IMR-90 (cell line): ENCODE results near the gene CLCNKA. TPM values are rescaled to one million over a fixed set of nuclear protein-coding genes. Genes with fewer than 3 reads are reported as not detected.

Experiments
- ATAC-seq: fragments of 200-7000 bp; cut with Tn5 transposase; 2 replicates; pipeline ENCODE4 v1.9.1; 2020; ENCODE audit warnings: low read depth, mild to moderate bottlenecking, moderate library complexity
- BruUV-seq: library from RNA; stranded (reverse); fragments of 400-500 nt; replicated peaks from 2 replicates; lab custom pipeline; 2021; lab: Mats Ljungman, UMichigan
- CTCF ChIA-PET: fragments of 300-600 bp; formaldehyde crosslinking; extraction: SDS; loops from one replicate; lab custom pipeline; 2021; ENCODE audit warnings: antibody characterized with exemption; lab: Yijun Ruan, JAX
- POLR2A ChIA-PET: fragments of 300-600 bp; sonication (Branson Sonifier 250); formaldehyde crosslinking; loops from one replicate; lab custom pipeline; 2022; ENCODE audit warnings: antibody characterized with exemption; ENCODE audit not compliant: unreplicated experiment; lab: Charles Lee
- DNase-seq: peaks from one replicate; pipeline ENCODE4 v3.0.0; 2013
- H2AFZ ChIP-seq: replicated peaks from 2 replicates; pipeline ENCODE3; 2013; ENCODE audit warnings: low read length, mild to moderate bottlenecking; ENCODE audit not compliant: poor library complexity
- H2AK5ac ChIP-seq: 2 replicates; pipeline ENCODE4 v1.6.1; 2013; ENCODE audit warnings: low read depth, low read length, inconsistent platforms
- H2AK9ac ChIP-seq: replicated peaks from 2 replicates; pipeline ENCODE3; 2013; ENCODE audit warnings: mild to moderate bottlenecking, low read depth, low read length, moderate library complexity; ENCODE audit not compliant: poor library complexity
- H2BK120ac ChIP-seq: 2 replicates; pipeline ENCODE4 v1.6.1; 2013; ENCODE audit warnings: low read depth, low read length, inconsistent platforms
- H2BK15ac ChIP-seq: 3 replicates; pipeline ENCODE4 v1.6.1; 2013; ENCODE audit warnings: low read depth, low read length, inconsistent platforms
- H2BK20ac ChIP-seq: 2 replicates; pipeline ENCODE4 v1.6.1; 2013; ENCODE audit warnings: low read depth, mild to moderate bottlenecking, inconsistent platforms, low read length, moderate library complexity
- H2BK5ac ChIP-seq: 2 replicates; pipeline ENCODE4 v1.6.1; 2013; ENCODE audit warnings: mild to moderate bottlenecking, low read depth, low read length, inconsistent platforms; ENCODE audit not compliant: poor library complexity, severe bottlenecking
- H3K14ac ChIP-seq: replicated peaks from 2 replicates; pipeline ENCODE4 v1.6.1; 2013; ENCODE audit warnings: low read depth, low read length, inconsistent platforms
- H3K18ac ChIP-seq: 2 replicates; pipeline ENCODE4 v1.6.1; 2013; ENCODE audit warnings: low read depth, low read length, control low read depth
- H3K23ac ChIP-seq: 2 replicates; pipeline ENCODE4 v1.6.1; 2013; ENCODE audit warnings: low read depth, low read length, inconsistent platforms
- H3K27ac ChIP-seq: 2 replicates; pipeline ENCODE4 v1.5.1; 2013; ENCODE audit warnings: mild to moderate bottlenecking, control low read depth, low read length; ENCODE audit not compliant: insufficient read depth
- H3K27me3 ChIP-seq: 2 replicates; pipeline ENCODE4 v1.6.1; 2013; ENCODE audit warnings: low read length; ENCODE audit not compliant: control insufficient read depth, insufficient read depth
- H3K36me3 ChIP-seq: 2 replicates; pipeline ENCODE4 v1.6.1; 2013; ENCODE audit warnings: low read length, mixed read lengths; ENCODE audit not compliant: control insufficient read depth, insufficient read depth
- H3K4ac ChIP-seq: 2 replicates; pipeline ENCODE4 v1.6.1; 2013; ENCODE audit warnings: low read depth, low read length, inconsistent platforms
- H3K4me1 ChIP-seq: 2 replicates; pipeline ENCODE4 v1.6.1; 2013; ENCODE audit warnings: low read length, mixed read lengths; ENCODE audit not compliant: control insufficient read depth, insufficient read depth
- H3K4me2 ChIP-seq: 2 replicates; pipeline ENCODE4 v1.6.1; 2013; ENCODE audit warnings: low read depth, mild to moderate bottlenecking, control low read depth, low read length, moderate library complexity
- H3K4me3 ChIP-seq: 2 replicates; pipeline ENCODE4 v1.5.1; 2013; ENCODE audit warnings: low read depth, mild to moderate bottlenecking, control low read depth, low read length, moderate library complexity; ENCODE audit not compliant: insufficient read depth
- H3K56ac ChIP-seq: 2 replicates; pipeline ENCODE4 v1.6.1; 2013; ENCODE audit warnings: low read length, inconsistent platforms; ENCODE audit not compliant: insufficient read depth; ENCODE audit errors: extremely low read depth
- H3K79me1 ChIP-seq, 2 experiments: 2 replicates each; pipeline ENCODE4 v1.6.1; 2013; ENCODE audit warnings: low read length in 2 of 2, inconsistent platforms in 1 of 2, low read depth in 1 of 2
- H3K9ac ChIP-seq: 2 replicates; pipeline ENCODE4 v1.6.1; 2013; ENCODE audit warnings: low read depth, low read length, control low read depth
- H3K9me1 ChIP-seq: 2 replicates; pipeline ENCODE4 v1.6.1; 2013; ENCODE audit warnings: low read length, inconsistent platforms; ENCODE audit not compliant: insufficient read depth
- H3K9me3 ChIP-seq: 2 replicates; pipeline ENCODE4 v1.6.1; 2013; ENCODE audit warnings: low read length; ENCODE audit not compliant: control insufficient read depth, insufficient read depth
- H4K20me1 ChIP-seq: 2 replicates; pipeline ENCODE4 v1.6.1; 2013; ENCODE audit warnings: low read length, inconsistent platforms; ENCODE audit not compliant: insufficient read depth
- H4K5ac ChIP-seq: 2 replicates; pipeline ENCODE4 v1.6.1; 2013; ENCODE audit warnings: mild to moderate bottlenecking, low read depth, low read length, control low read depth
- H4K8ac ChIP-seq, 2 experiments: 2 replicates each; pipeline ENCODE4 v1.6.1; 2013; ENCODE audit warnings: low read depth in 2 of 2, low read length in 2 of 2, control low read depth in 1 of 2, inconsistent platforms in 1 of 2
- H4K91ac ChIP-seq: 2 replicates; pipeline ENCODE4 v1.6.1; 2013; ENCODE audit warnings: low read depth, low read length, inconsistent platforms; ENCODE audit not compliant: insufficient read depth
- SMC3 ChIP-seq: fragments of 150-350 bp; IDR thresholded peaks from 2 replicates; pipeline ENCODE4 v1.6.1; 2016; ENCODE audit warnings: low read depth, mild to moderate bottlenecking, antibody characterized with exemption, low read length, moderate library complexity
- WGBS, 2 experiments: methylation state at CpG; one replicate each; pipeline versions ENCODE4 v1.1.5 to v1.1.7; 2013; ENCODE audit warnings: missing lambda C conversion rate in 2 of 2; ENCODE audit not compliant: insufficient read length in 1 of 2; ENCODE audit errors: extremely low coverage in 2 of 2; 5-methylcytosine and 5-hydroxymethylcytosine counted together
- dilution Hi-C: fragments of 300-500 bp; cut with HindIII; formaldehyde crosslinking; loops from one replicate; pipeline ENCODE4 v1.14.3; 2018; ENCODE audit warnings: low sequenced_read_pairs; ENCODE audit not compliant: unreplicated experiment
- in situ Hi-C: fragments of 300-500 bp; cut with MboI; formaldehyde crosslinking; loops from 3 replicates; pipeline ENCODE4 v1.14.3; 2019; ENCODE audit warnings: low sequenced_read_pairs, inconsistent platforms, mixed read lengths
- intact Hi-C: fragments of 100-400 bp; cut with micrococcal nuclease; formaldehyde crosslinking; loops from 2 replicates; pipeline ENCODE4 v1.10.0; 2022
- polyA plus RNA-seq, 3 experiments: library from polyadenylated mRNA; depleted of rRNA; stranded (reverse); fragments of >200 nt; gene quantifications; 2 replicates each; pipeline ENCODE4 v1.2.3, GENCODE V29; 2012; ENCODE audit warnings: low replicate concordance in 1 of 3
- total RNA-seq: library from RNA; depleted of rRNA; stranded (reverse); fragments of >200 nt; gene quantifications from 2 replicates; pipeline ENCODE4 v1.2.3, GENCODE V29; 2012
- TF ChIP-seq, protein P1 (sequence below): conservative IDR thresholded peaks from 2 replicates; pipeline ENCODE4 v1.5.1; 2012; ENCODE audit warnings: mild to moderate bottlenecking, low read depth, low read length, improper control_type of control experiment

The CLCNKA gene
- total and polyA plus RNA-seq, 2 of the 4 experiments (the other 2 are of a cell fraction): 0.05 TPM; not detected in 1

DNA sequence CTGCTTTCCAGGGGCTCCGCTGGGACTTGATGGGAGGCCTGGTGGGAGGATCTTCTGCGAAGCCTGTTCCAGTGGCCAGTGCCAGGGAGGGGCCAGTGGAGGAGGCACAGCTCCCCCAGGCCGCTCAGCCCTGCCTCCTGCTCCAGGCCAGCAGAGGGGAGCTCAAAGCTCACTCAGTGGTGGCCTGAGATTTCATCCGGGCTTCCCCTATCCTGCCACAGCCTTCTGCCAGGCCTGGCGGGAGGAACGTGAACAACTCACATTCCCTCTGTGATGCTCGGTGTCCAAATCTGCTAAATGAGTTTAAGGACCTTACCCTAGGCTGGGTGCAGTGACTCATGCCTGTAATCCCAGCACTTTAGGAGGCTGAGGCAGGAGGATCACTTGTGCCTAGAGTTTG lies 25.0 kb downstream of the CLCNKA start:
- Histone ChIP-seq H3K4ac (no peak overlapping the region), H3K14ac (no peak overlapping the region), H3K9me1 (no peaks in the 10 kb centered on the region), H3K18ac (no peak overlapping the region), H4K5ac (no peak overlapping the region), H3K36me3 (no peaks in the 10 kb centered on the region), H2BK120ac (no peak overlapping the region), H2AK5ac (no peak overlapping the region), H3K9ac (no peak overlapping the region), H3K79me1 (no peaks in the 10 kb centered on the region), H2AFZ (peak overlapping the region; percentile 23), H3K27ac (no peak overlapping the region), H4K20me1 (no peaks in the 10 kb centered on the region), H3K23ac (no peak overlapping the region), H2AK9ac (no peak overlapping the region), H4K8ac (no peak overlapping the region), H3K4me2 (no peak overlapping the region), H3K56ac (no peak overlapping the region), H2BK5ac (no peak overlapping the region), H3K27me3 (peaks cover 31% of the 10 kb centered on the region), H2BK20ac (no peak overlapping the region), H2BK15ac (no peak overlapping the region), H4K91ac (no peak overlapping the region), H3K4me1 (no peaks in the 10 kb centered on the region), H3K9me3 (no peaks in the 10 kb centered on the region), H3K4me3 (no peak overlapping the region)
- ChIA-PET CTCF (no interaction called here), POLR2A (no interaction called here)
- DNase-seq: no peak
- WGBS, 2 experiments: 86% methylated on average over 1 of the region's 7 CpGs; no CpG with 5 or more reads in 1 of the 2 experiments
- peak; percentile 18 for ATAC-seq
- dilution Hi-C loops: no loop called here
- in situ Hi-C loops: no loop called here
- TF ChIP-seq, protein P1, sequence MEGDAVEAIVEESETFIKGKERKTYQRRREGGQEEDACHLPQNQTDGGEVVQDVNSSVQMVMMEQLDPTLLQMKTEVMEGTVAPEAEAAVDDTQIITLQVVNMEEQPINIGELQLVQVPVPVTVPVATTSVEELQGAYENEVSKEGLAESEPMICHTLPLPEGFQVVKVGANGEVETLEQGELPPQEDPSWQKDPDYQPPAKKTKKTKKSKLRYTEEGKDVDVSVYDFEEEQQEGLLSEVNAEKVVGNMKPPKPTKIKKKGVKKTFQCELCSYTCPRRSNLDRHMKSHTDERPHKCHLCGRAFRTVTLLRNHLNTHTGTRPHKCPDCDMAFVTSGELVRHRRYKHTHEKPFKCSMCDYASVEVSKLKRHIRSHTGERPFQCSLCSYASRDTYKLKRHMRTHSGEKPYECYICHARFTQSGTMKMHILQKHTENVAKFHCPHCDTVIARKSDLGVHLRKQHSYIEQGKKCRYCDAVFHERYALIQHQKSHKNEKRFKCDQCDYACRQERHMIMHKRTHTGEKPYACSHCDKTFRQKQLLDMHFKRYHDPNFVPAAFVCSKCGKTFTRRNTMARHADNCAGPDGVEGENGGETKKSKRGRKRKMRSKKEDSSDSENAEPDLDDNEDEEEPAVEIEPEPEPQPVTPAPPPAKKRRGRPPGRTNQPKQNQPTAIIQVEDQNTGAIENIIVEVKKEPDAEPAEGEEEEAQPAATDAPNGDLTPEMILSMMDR: 0 out of 2 replicates have a peak, but pooled peaks have one; percentile 7
- no peak for TF ChIP-seq SMC3
- intact Hi-C loops: no loop called here
- no TSS peak for BruUV-seq
